ENCODE measurements around the gene RBM4.

DNA sequence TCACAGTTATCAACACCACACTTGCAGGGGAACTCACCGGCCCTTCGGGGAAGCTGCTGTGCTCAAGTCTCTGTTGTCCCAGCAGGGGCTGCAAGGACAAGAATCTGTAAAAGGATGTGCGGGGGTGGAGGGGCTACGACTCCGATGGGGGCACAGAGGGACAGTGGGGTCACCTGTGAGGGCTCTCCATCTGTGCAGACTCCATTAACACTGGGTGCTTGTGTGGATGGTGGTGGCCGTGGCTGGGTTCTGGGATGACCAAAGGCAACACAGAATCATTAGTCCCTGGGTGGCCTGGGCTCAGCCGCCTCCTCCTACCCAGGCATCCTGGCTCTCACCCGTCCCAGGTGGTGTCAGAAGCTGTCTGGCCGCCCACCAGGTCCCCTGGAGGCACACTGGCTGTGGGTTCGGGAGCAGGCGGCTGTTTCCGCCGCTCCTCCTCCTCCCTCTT is 49.4 kb downstream of the RBM4 start:
- TF ChIP-seq, protein P1, sequence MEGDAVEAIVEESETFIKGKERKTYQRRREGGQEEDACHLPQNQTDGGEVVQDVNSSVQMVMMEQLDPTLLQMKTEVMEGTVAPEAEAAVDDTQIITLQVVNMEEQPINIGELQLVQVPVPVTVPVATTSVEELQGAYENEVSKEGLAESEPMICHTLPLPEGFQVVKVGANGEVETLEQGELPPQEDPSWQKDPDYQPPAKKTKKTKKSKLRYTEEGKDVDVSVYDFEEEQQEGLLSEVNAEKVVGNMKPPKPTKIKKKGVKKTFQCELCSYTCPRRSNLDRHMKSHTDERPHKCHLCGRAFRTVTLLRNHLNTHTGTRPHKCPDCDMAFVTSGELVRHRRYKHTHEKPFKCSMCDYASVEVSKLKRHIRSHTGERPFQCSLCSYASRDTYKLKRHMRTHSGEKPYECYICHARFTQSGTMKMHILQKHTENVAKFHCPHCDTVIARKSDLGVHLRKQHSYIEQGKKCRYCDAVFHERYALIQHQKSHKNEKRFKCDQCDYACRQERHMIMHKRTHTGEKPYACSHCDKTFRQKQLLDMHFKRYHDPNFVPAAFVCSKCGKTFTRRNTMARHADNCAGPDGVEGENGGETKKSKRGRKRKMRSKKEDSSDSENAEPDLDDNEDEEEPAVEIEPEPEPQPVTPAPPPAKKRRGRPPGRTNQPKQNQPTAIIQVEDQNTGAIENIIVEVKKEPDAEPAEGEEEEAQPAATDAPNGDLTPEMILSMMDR (IDR thresholded peaks at IDR 0.05; ENCODE audit: insufficient read depth, low read depth, low read length) = no peak
- TF ChIP-seq EZH2 (IDR thresholded peaks at IDR 0.05; ENCODE audit: insufficient read depth, low read length) = no peak
